ENCODE measurements around the gene DMXL1. TPM values are rescaled to one million over a fixed set of nuclear protein-coding genes. Genes with fewer than 3 reads are reported as not detected.

Gene DMXL1
- total and polyA plus RNA-seq, 11 donors = 8.2 to 39.0 (median 27.0) TPM

- Histone ChIP-seq H3K9me3 (no peaks in the 10 kb centered on the region), H3K4me3 (no peak overlapping the region), H3K27me3 (no peaks in the 10 kb centered on the region), H3K4me1 (peaks cover 0 to 100% (median 21%) of the 10 kb centered on the region in 12 donors), H3K36me3 (no peaks in the 10 kb centered on the region), H3K27ac (peak overlapping the region in 1 of 12 donors; percentile 81)
- TF ChIP-seq POLR2A (IDR thresholded peaks at IDR 0.05) (no peak), CTCF (IDR thresholded peaks at IDR 0.05) (no peak)
- DNase-seq (no peak), ATAC-seq (no peak)
- intact Hi-C loops (cut with DNase I) = no loop called here
- 91 to 98% (median 95%) methylated on average over 8 of the region's 8 CpGs for WGBS, 4 donors
Measured at GRCh38 chr5:119286511-119287488, 215.9 kb downstream of the DMXL1 start.

GRCh38 chr5:119287547-119288111 is 216.7 kb downstream of the DMXL1 start:
- TF ChIP-seq CTCF (IDR thresholded peaks at IDR 0.05) (no peak), POLR2A (IDR thresholded peaks at IDR 0.05) (no peak)
- H3K4me1 ChIP-seq = peaks cover 0 to 100% (median 21%) of the 10 kb centered on the region in 12 donors
- WGBS, 4 donors = 37 to 46% (median 41%) methylated on average over 3 of the region's 3 CpGs
- H3K36me3 ChIP-seq = no peaks in the 10 kb centered on the region
- H3K27me3 ChIP-seq = no peaks in the 10 kb centered on the region
- DNase-seq (no peak), ATAC-seq (no peak)
- no peak overlapping the region for H3K4me3 ChIP-seq
- peak overlapping the region in 1 of 12 donors; percentile 81 for H3K27ac ChIP-seq
- no peaks in the 10 kb centered on the region for H3K9me3 ChIP-seq
- intact Hi-C loops (cut with DNase I) = no loop called here

GRCh38 chr5:119288379-119289033 is 217.6 kb downstream of the DMXL1 start:
- intact Hi-C loops (cut with DNase I) = no loop called here
- Histone ChIP-seq H3K36me3 (no peaks in the 10 kb centered on the region), H3K4me3 (no peak overlapping the region), H3K4me1 (peaks cover 0 to 100% (median 21%) of the 10 kb centered on the region in 12 donors), H3K27me3 (no peaks in the 10 kb centered on the region), H3K9me3 (no peaks in the 10 kb centered on the region), H3K27ac (peak overlapping the region in 1 of 12 donors; percentile 81)
- DNase-seq = no peak
- ATAC-seq = no peak
- 60 to 71% (median 68%) methylated on average over 2 of the region's 2 CpGs for WGBS, 4 donors
- TF ChIP-seq POLR2A (IDR thresholded peaks at IDR 0.05) (no peak), CTCF (IDR thresholded peaks at IDR 0.05) (no peak)

Data from heart left ventricle (tissue), 16 donors.